ENCODE results near the gene GJC1.
"Not testable (repeated sequence)": the region's sequence is repeated elsewhere in the genome, so short reads cannot be mapped to it uniquely, and the experiment has no call there.

GJC1 gene

GRCh38 chr17:44760474-44761308 lies 69.4 kb downstream of the GJC1 start:
- no peak for DNase-seq (ENCODE audit: low read depth)

GRCh38 chr17:44759916-44760243 lies 70.2 kb downstream of the GJC1 start:
- DNase-seq (ENCODE audit: low read depth): no peak

- DNase-seq (ENCODE audit: low read depth): no peak
Measured at GRCh38 chr17:44759086-44759915, 70.8 kb downstream of the GJC1 start.

GRCh38 chr17:44758414-44759085 lies 71.5 kb downstream of the GJC1 start, which contains the start of gene ADAM11:
ADAM11 (plus strand) TSS chr17:44758988; CDS start chr17:44759200, 212 bp downstream.
- no peak for DNase-seq (ENCODE audit: low read depth)

GRCh38 chr17:44757918-44758413 lies 72.1 kb downstream of the GJC1 start:
- no peak for DNase-seq (ENCODE audit: low read depth)

- no peak for DNase-seq (ENCODE audit: low read depth)
Measured at GRCh38 chr17:44757045-44757917, 72.8 kb downstream of the GJC1 start.

GRCh38 chr17:44755180-44755579 lies 74.9 kb downstream of the GJC1 start:
- DNase-seq (ENCODE audit: low read depth): not testable (repeated sequence)

- no peak for DNase-seq (ENCODE audit: low read depth)
Measured at GRCh38 chr17:44754276-44754675, 75.8 kb downstream of the GJC1 start.

- no peak for DNase-seq (ENCODE audit: low read depth)
Measured at GRCh38 chr17:44752953-44753861, 76.9 kb downstream of the GJC1 start.

GRCh38 chr17:44751806-44752205 lies 78.3 kb downstream of the GJC1 start:
- DNase-seq (ENCODE audit: low read depth): no peak

- no peak for DNase-seq (ENCODE audit: low read depth)
Measured at GRCh38 chr17:44751331-44751730, 78.8 kb downstream of the GJC1 start.

- DNase-seq (ENCODE audit: low read depth): no peak
Measured at GRCh38 chr17:44749980-44750318, 80.1 kb downstream of the GJC1 start.

GRCh38 chr17:44749076-44749979 lies 80.8 kb downstream of the GJC1 start:
- DNase-seq (ENCODE audit: low read depth): no peak

Measured in activated gamma-delta T cell treated with anti-CD3 and anti-CD28 coated beads, Interleukin-2, amount 50 U/mL, for 16 hours (primary cell).